COLO829 (cell line): ENCODE results near the gene CDADC1.
"Not testable (repeated sequence)": the region's sequence is repeated elsewhere in the genome, so short reads cannot be mapped to it uniquely, and the experiment has no call there.

ENCODE experiments used
- DNase-seq: peaks from one replicate; pipeline ENCODE4 v3.0.0; 2012; ENCODE audit warnings: low spot score

The CDADC1 gene

GRCh38 chr13:49315756-49316482, 68.2 kb downstream of the CDADC1 start:
- DNase-seq: no peak

GRCh38 chr13:49319551-49319950, 71.8 kb downstream of the CDADC1 start:
- DNase-seq: no peak

- DNase-seq: no peak
Measured at GRCh38 chr13:49319951-49320350, 72.2 kb downstream of the CDADC1 start.

GRCh38 chr13:49320975-49321374, 73.2 kb downstream of the CDADC1 start:
- DNase-seq: no peak

GRCh38 chr13:49322702-49323101, 75.0 kb downstream of the CDADC1 start:
- DNase-seq: no peak

- DNase-seq: no peak
Measured at GRCh38 chr13:49323344-49323743, 75.6 kb downstream of the CDADC1 start.

GRCh38 chr13:49326222-49326917, 78.6 kb downstream of the CDADC1 start:
- DNase-seq: no peak

- DNase-seq: not testable (repeated sequence)
Measured at GRCh38 chr13:49327145-49327544, 79.4 kb downstream of the CDADC1 start.

GRCh38 chr13:49329831-49330545, 82.3 kb downstream of the CDADC1 start:
- no peak for DNase-seq

- no peak for DNase-seq
Measured at GRCh38 chr13:49330546-49330864, 82.8 kb downstream of the CDADC1 start.

GRCh38 chr13:49336655-49337054, 88.9 kb downstream of the CDADC1 start:
- DNase-seq: no peak

GRCh38 chr13:49340161-49340560, 92.4 kb downstream of the CDADC1 start:
- DNase-seq: no peak

- no peak for DNase-seq
Measured at GRCh38 chr13:49341517-49341916, 93.8 kb downstream of the CDADC1 start.

GRCh38 chr13:49341941-49342340, 94.2 kb downstream of the CDADC1 start:
- no peak for DNase-seq

- DNase-seq: no peak
Measured at GRCh38 chr13:49342454-49342853, 94.7 kb downstream of the CDADC1 start.
